ENCODE results near the gene SNPH. TPM values are rescaled to one million over a fixed set of nuclear protein-coding genes. Genes with fewer than 3 reads are reported as not detected.
A peak's percentile ranks its signal among the peaks of the same experiment; 100 is the strongest.

Gene SNPH
- polyA plus RNA-seq, 2 of the 4 experiments (the other 2 are of a cell fraction): 1.1 to 5.2 TPM

GRCh38 chr20:1330075-1330830 lies 64.2 kb downstream of the SNPH start:
- H3K4me1 ChIP-seq: peaks cover 38% of the 10 kb centered on the region
- peak in 1 of 2 experiments; percentile 19 for DNase-seq (ENCODE audit: low read depth in 1 of 2, low spot score in 1 of 2)
- H3K9me3 ChIP-seq: no peaks in the 10 kb centered on the region
- no peak for FAIRE-seq
- CTCF ChIA-PET: interaction anchor here (1.7 to 2.1 kb wide), 2 partner anchors 18 to 173 kb away, joined by 6 to 10 read pairs; no protein-coding TSS in a partner anchor
- H3K27ac ChIP-seq: no peak overlapping the region
- POLR2A ChIA-PET: no interaction called here
- no peak overlapping the region for H3K4me2 ChIP-seq
- H3K4me3 ChIP-seq: no peak overlapping the region
- 90% methylated on average over 6 of the region's 6 CpGs for WGBS (ENCODE audit: missing lambda C conversion rate)
- no peak for ATAC-seq
- no peak for TF ChIP-seq RFX5 (IDR thresholded peaks at IDR 0.05)
- no peak for TF ChIP-seq MYC (IDR thresholded peaks at IDR 0.05; ENCODE audit: borderline replicate concordance, low read length)
- TF ChIP-seq, protein P1, sequence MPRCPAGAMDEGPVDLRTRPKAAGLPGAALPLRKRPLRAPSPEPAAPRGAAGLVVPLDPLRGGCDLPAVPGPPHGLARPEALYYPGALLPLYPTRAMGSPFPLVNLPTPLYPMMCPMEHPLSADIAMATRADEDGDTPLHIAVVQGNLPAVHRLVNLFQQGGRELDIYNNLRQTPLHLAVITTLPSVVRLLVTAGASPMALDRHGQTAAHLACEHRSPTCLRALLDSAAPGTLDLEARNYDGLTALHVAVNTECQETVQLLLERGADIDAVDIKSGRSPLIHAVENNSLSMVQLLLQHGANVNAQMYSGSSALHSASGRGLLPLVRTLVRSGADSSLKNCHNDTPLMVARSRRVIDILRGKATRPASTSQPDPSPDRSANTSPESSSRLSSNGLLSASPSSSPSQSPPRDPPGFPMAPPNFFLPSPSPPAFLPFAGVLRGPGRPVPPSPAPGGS (IDR thresholded peaks at IDR 0.05): no peak
- TF ChIP-seq HOXB13 (CRISPR knock-in tag; IDR thresholded peaks at IDR 0.05; ENCODE audit: low read depth): no peak
- TF ChIP-seq HDAC2 (IDR thresholded peaks at IDR 0.05): no peak
- TF ChIP-seq JUN (IDR thresholded peaks at IDR 0.05): no peak
- TF ChIP-seq JUNB (IDR thresholded peaks at IDR 0.05): no peak
- TF ChIP-seq, protein P2, sequence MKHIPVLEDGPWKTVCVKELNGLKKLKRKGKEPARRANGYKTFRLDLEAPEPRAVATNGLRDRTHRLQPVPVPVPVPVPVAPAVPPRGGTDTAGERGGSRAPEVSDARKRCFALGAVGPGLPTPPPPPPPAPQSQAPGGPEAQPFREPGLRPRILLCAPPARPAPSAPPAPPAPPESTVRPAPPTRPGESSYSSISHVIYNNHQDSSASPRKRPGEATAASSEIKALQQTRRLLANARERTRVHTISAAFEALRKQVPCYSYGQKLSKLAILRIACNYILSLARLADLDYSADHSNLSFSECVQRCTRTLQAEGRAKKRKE (CRISPR knock-in tag; IDR thresholded peaks at IDR 0.05; ENCODE audit: low read depth): no peak
- TF ChIP-seq SMC3 (IDR thresholded peaks at IDR 0.05): no peak
- no peak for TF ChIP-seq TFCP2L1 (CRISPR knock-in tag; IDR thresholded peaks at IDR 0.05)
- no peak for TF ChIP-seq RARB (CRISPR knock-in tag; IDR thresholded peaks at IDR 0.05)
- TF ChIP-seq MAZ (IDR thresholded peaks at IDR 0.05; ENCODE audit: borderline replicate concordance, low read depth, low read length): no peak
- no peak for TF ChIP-seq ZNF302 (CRISPR knock-in tag; IDR thresholded peaks at IDR 0.05)
- TF ChIP-seq MAFK (IDR thresholded peaks at IDR 0.05; ENCODE audit: partially characterized antibody): no peak
- TF ChIP-seq NPAS2 (CRISPR knock-in tag; IDR thresholded peaks at IDR 0.05; ENCODE audit: borderline replicate concordance): no peak
- TF ChIP-seq HOXA7 (CRISPR knock-in tag; IDR thresholded peaks at IDR 0.05): no peak
- no peak for TF ChIP-seq NFE2L2 (conservative IDR thresholded peaks at IDR 0.05; ENCODE audit: low read length)
- no peak for TF ChIP-seq NR3C1 (IDR thresholded peaks at IDR 0.05)
- no peak for TF ChIP-seq SREBF2 (IDR thresholded peaks at IDR 0.05)
- TF ChIP-seq ESRRA (IDR thresholded peaks at IDR 0.05; ENCODE audit: borderline replicate concordance, low read length): no peak

DNA sequence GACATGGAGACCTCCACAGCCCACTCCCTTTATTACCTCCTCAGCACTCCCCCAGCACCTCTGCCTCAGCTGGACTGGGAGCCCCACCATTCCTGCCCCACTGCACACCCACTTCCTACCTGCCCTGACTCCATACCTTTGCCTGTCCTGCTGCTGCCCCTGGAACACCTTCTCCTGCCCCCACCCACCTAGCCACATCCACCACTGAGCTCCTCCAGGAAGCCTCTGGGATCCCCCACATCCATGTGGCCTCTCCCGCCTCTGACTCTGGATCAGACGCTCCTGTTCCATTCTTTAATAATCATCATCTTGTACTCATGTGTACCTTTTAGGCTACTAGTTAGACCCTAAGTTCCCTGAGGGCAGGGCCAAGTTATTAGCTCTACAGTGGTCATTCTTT lies 65.0 kb downstream of the SNPH start:
- Histone ChIP-seq H3K4me3 (no peak overlapping the region), H3K27ac (no peak overlapping the region), H3K4me2 (no peak overlapping the region), H3K4me1 (peaks cover 37% of the 10 kb centered on the region), H3K9me3 (no peaks in the 10 kb centered on the region)
- ATAC-seq (no peak), DNase-seq (ENCODE audit: low read depth in 1 of 2, low spot score in 1 of 2) (no peak), FAIRE-seq (no peak)
- POLR2A ChIA-PET: no interaction called here
- TF ChIP-seq EP300 (IDR thresholded peaks at IDR 0.05): no peak
- CTCF ChIA-PET: interaction anchor here (1.7 to 2.1 kb wide), 2 partner anchors 18 to 172 kb away, joined by 6 to 10 read pairs; no protein-coding TSS in a partner anchor
- 98% methylated on average over 2 of the region's 2 CpGs for WGBS (ENCODE audit: missing lambda C conversion rate)

DNA sequence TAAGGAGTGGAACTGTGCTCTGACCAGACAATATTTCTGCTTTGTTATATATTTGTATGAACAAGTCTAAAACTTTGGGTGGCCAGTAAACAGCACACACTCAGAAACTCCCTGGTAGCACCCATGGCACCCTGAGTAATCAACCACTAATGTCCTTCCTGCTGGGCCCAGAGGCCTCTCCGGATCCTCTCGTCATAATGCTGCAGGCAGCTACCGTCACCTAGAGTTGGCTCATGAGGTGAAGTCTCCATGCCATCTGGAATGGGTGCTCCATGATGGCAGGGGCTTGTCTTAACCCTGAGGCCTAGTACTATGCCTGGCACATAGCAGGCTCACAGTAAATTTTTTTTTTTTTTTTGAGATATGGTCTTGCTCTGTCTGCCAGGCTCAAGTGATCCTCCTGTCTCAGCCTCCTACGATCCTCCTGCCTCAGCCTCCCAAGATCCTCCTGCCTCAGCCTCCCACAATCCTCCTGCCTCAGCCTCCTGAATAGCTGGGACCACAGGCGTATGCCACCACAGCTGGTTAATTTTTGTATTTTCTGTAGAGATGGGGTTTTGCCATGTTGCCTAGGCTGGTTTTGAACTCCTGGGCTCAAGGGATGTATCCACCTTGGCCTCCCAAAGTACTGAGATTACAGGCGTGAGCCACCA lies 65.8 kb downstream of the SNPH start:
- Histone ChIP-seq H3K9me3 (no peaks in the 10 kb centered on the region), H3K4me2 (no peak overlapping the region), H3K4me1 (peaks cover 29% of the 10 kb centered on the region), H3K4me3 (no peak overlapping the region), H3K27ac (no peak overlapping the region)
- FAIRE-seq (no peak), ATAC-seq (no peak), DNase-seq (ENCODE audit: low read depth in 1 of 2, low spot score in 1 of 2) (no peak)
- POLR2A ChIA-PET: no interaction called here
- WGBS (ENCODE audit: missing lambda C conversion rate): 93% methylated on average over 6 of the region's 6 CpGs
- CTCF ChIA-PET: interaction anchor here (0.7 to 1.7 kb wide), 3 partner anchors 17 to 172 kb away, joined by 3 to 6 read pairs (median 4); no protein-coding TSS in a partner anchor
- no peak for TF ChIP-seq BHLHE40 (IDR thresholded peaks at IDR 0.05; ENCODE audit: low read depth, low read length)
- TF ChIP-seq EP300 (IDR thresholded peaks at IDR 0.05): 0 out of 5 replicates have a peak, but pooled peaks of 1 of the 2 experiments have one; percentile 11
